ENCODE data around the gene SLC38A10.

- TF ChIP-seq EZH2 (IDR thresholded peaks at IDR 0.05; ENCODE audit: insufficient read depth, poor library complexity, severe bottlenecking) (no peak), EZH2phosphoT487 (IDR thresholded peaks at IDR 0.05; ENCODE audit: insufficient read depth, low read depth) (no peak)
Observed at GRCh38 chr17:81231766-81232581, 63.1 kb downstream of the SLC38A10 start.
